ENCODE results near the gene RAB5A. TPM values are rescaled to one million over a fixed set of nuclear protein-coding genes. Genes with fewer than 3 reads are reported as not detected.
"Not testable (repeated sequence)": the region's sequence is repeated elsewhere in the genome, so short reads cannot be mapped to it uniquely, and the experiment has no call there.

Gene RAB5A
- polyA plus RNA-seq, 3 donors = 76.2 to 84.6 (median 79.5) TPM

DNA sequence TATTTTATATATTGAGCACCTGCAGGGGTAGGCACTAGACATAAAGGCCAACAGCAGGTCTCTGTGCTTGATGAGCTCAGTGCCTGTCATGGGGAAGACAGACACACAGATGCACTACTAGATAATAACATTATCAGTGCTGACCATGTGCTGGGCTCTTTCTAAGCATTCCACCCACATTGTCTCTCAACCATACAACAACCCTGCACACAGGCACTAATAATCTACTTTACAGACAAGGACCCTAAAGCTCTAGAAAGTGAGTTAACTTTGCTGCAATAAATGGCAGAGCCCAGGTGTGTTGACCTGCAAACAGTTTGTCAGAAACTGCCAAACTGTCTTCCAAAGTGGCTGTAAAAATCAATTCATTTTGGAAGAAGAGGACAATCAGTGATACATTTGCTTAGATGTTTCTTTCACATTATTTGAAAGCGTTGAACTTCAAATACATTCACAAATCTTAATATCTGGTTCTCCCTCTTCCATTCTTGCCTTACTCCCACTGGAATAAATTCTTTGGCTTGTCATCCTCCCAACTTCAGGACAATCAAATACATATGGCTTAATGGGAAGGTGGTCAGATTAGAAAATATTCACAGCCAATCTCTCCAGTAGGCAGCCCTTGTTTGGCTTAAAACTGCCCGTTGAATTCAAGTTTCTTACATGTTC, 76.2 kb downstream of the RAB5A start:
- DNase-seq (ENCODE audit: low read depth in 3 of 3, low spot score in 2 of 3) = no peak

DNA sequence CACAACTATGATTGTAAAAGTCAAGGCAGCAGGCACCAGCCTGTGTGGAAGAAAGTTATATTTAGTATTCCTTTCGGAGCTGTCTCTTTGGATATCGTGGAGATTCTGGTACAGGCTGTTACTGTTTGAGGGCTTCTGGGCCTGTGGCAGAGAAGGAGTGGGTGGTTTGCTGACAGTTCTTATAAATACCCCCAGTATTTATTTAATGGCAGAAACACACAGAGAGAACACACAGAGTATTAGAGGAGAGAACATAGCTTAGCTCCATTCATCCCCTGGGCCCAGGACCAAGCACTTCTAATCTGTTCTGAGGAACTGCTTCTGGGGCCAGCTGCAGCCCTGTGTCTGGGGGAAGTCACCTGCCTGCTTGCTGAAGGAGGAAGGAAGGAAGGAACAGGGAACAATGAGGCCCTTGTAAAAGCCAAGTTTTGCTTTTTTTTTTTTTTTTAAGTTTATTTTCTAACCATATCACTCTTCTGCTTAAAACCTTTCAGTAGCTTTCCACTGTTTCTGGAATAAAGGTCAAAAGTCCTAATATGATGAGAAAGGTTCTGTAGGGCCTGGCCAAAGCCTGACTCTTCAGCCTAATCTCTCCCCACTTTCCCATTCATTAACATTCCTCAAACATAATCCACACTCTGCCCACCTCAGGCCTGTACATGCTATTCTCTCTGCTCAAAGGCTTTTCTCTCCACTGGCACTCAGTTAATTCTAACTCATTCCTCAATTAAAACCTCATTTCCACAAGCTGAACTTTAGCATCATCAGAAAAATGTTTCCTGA, 76.9 kb downstream of the RAB5A start:
- DNase-seq (ENCODE audit: low read depth in 3 of 3, low spot score in 2 of 3) = no peak

DNA sequence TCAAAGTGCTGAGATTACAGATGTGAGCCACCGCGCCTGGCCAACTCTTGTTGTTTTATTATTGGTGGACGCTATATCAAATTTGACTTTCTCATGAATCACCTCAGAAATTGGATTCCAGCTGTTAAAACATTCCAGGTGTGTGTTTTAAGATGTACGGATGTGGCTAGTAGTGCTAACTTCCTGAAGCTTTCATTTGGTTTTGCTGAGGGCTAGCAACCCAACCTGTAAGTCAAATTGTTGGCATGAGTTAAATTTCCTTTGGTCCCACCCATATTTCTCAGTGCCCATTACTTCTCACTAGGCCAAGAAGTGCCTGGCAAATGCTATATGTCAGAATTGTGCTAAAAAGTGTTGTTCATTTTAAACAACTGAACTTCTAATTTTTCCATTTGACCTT, 80.2 kb downstream of the RAB5A start:
- no peak for DNase-seq (ENCODE audit: low read depth in 3 of 3, low spot score in 2 of 3)

DNA sequence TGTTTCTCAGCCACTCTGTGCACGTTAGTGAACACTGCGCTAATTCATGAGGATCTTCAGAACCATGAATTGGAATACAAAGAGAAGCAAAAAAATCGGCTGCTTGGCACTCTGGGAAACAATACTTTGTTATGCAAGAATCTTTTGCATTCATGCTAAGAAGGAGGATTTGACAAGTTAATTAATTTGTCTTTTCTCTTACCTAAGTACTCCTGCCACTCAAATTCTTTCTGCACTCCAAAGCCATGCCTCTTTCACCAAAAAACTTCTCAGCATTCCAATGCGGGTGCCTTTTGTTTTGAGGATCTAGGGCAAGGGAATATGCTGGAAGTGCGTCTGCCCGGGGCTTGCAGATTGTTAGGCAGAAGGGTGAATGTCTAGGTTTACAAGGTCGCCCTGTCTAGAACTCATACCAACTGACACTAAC, 82.0 kb downstream of the RAB5A start:
- DNase-seq (ENCODE audit: low read depth in 3 of 3, low spot score in 2 of 3) = no peak

DNA sequence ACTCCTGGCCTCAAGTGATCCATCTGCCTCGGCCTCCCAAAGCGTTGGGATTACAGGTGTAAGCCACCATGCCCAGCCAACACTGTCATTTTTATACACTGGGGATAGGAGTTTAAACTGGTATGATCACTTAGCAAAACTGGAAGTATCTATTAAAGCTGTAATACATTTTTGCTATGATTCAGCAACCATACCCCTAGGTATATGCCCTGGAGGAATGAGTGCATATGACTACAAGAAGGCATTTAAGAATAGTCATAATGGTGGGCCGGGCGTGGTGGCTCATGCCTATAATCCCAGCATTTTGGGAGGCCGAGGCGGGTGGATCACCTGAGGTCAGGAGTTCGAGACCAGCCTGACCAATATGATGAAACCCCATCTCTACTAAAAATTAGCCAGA, 85.0 kb downstream of the RAB5A start:
- DNase-seq (ENCODE audit: low read depth in 3 of 3, low spot score in 2 of 3) = not testable (repeated sequence)

Other genes starting within 250 kb of the RAB5A start
- gene EFHB, start 12.9 kb upstream of the RAB5A start, polyA plus RNA-seq (ENCODE audit: insufficient read length in 3 of 3) = 1 to 10 TPM in 2 of 3 donors, under 1 TPM in 1; 0.99 to 5.2 (median 2.2) TPM
- gene PP2D1, start 65.2 kb downstream of the RAB5A start, polyA plus RNA-seq (ENCODE audit: insufficient read length in 3 of 3) = under 1 TPM; 0.26 to 0.49 (median 0.40) TPM
- 10 to 100 TPM; 23.2 to 28.1 (median 25.9) TPM for gene KAT2B, start 93.3 kb downstream of the RAB5A start, polyA plus RNA-seq (ENCODE audit: insufficient read length in 3 of 3)
- 1 to 10 TPM; 9.4 to 9.8 (median 9.6) TPM for gene SGO1, start 239.1 kb downstream of the RAB5A start, polyA plus RNA-seq (ENCODE audit: insufficient read length in 3 of 3)

Measured in right renal cortex interstitium (tissue), 3 donors.